CD8-positive, alpha-beta memory T cell (primary cell): ENCODE results near the gene ZDHHC17. TPM values are rescaled to one million over a fixed set of nuclear protein-coding genes. Genes with fewer than 3 reads are reported as not detected.
A peak's percentile ranks its signal among the peaks of the same experiment; 100 is the strongest.
"Not testable (repeated sequence)": the region's sequence is repeated elsewhere in the genome, so short reads cannot be mapped to it uniquely, and the experiment has no call there.

ENCODE experiments used
- CTCF ChIA-PET: fragments of 350-600 bp; sonication (Branson Sonifier 250); formaldehyde crosslinking; loops from one replicate; lab custom pipeline; 2021; ENCODE audit warnings: antibody characterized with exemption; lab: Charles Lee
- POLR2A ChIA-PET: fragments of 350-600 bp; sonication (Branson Sonifier 250); formaldehyde crosslinking; loops from one replicate; lab custom pipeline; 2021; ENCODE audit warnings: antibody characterized with exemption; lab: Charles Lee
- DNase-seq, 5 donors: peaks; one replicate each; pipeline versions ENCODE4 v3.0.0 to v3.0.0-alpha.2; 2020 to 2022; ENCODE audit warnings: mixed read lengths in 1 of 5
- H3K27ac ChIP-seq: one replicate; pipeline ENCODE4 v1.7.0; 2013; ENCODE audit warnings: low read depth, mild to moderate bottlenecking, low read length, moderate library complexity
- H3K27me3 ChIP-seq: 2 replicates; pipeline ENCODE4 v1.7.0; 2013; ENCODE audit warnings: low read length, mild to moderate bottlenecking; ENCODE audit not compliant: insufficient read depth, poor library complexity, severe bottlenecking
- H3K36me3 ChIP-seq: 2 replicates; pipeline ENCODE4 v1.7.0; 2013; ENCODE audit warnings: mild to moderate bottlenecking, low read length, moderate library complexity; ENCODE audit not compliant: insufficient read depth
- H3K4me1 ChIP-seq: 2 replicates; pipeline ENCODE4 v1.7.0; 2013; ENCODE audit warnings: mild to moderate bottlenecking, low read length, moderate library complexity; ENCODE audit not compliant: insufficient read depth
- H3K4me3 ChIP-seq: 2 replicates; pipeline ENCODE4 v1.7.0; 2013; ENCODE audit warnings: mild to moderate bottlenecking, low read length
- H3K9me3 ChIP-seq: 2 replicates; pipeline ENCODE4 v1.7.0; 2013; ENCODE audit warnings: mild to moderate bottlenecking, low read length
- H3K27ac Mint-ChIP-seq, 8 donors: one replicate each; pipeline ENCODE4 v1.8.0; 2020 to 2021; ENCODE audit warnings: mixed read lengths in 8 of 8, mild to moderate bottlenecking in 6 of 8, inconsistent platforms in 3 of 8, moderate library complexity in 3 of 8
- H3K27me3 Mint-ChIP-seq, 2 donors: one replicate each; pipeline ENCODE4 v1.8.0; 2020 to 2021; ENCODE audit warnings: mixed read lengths in 2 of 2, mild to moderate bottlenecking in 1 of 2, moderate library complexity in 1 of 2
- H3K36me3 Mint-ChIP-seq, 3 donors: one replicate each; pipeline ENCODE4 v1.8.0; 2020 to 2021; ENCODE audit warnings: mixed read lengths in 3 of 3, inconsistent platforms in 1 of 3, mild to moderate bottlenecking in 1 of 3
- H3K4me1 Mint-ChIP-seq, 3 donors: one replicate each; pipeline ENCODE4 v1.8.0; 2020 to 2021; ENCODE audit warnings: mixed read lengths in 3 of 3, inconsistent platforms in 1 of 3, mild to moderate bottlenecking in 1 of 3
- H3K4me3 Mint-ChIP-seq, 7 donors: one replicate each; pipeline ENCODE4 v1.8.0; 2020 to 2021; ENCODE audit warnings: mixed read lengths in 7 of 7, mild to moderate bottlenecking in 6 of 7, moderate library complexity in 4 of 7, inconsistent platforms in 2 of 7
- H3K9me3 Mint-ChIP-seq, 5 donors: one replicate each; pipeline ENCODE4 v1.8.0; 2020 to 2022; ENCODE audit warnings: mixed read lengths in 5 of 5, mild to moderate bottlenecking in 3 of 5, moderate library complexity in 2 of 5, inconsistent platforms in 1 of 5
- polyA plus RNA-seq: library from polyadenylated mRNA; unstranded; fragments of 300-500 nt; fragmentation: Illumina TruSeq; gene quantifications from one replicate; pipeline ENCODE4 v1.2.3, GENCODE V29; 2021
- total RNA-seq, 2 experiments: library from RNA; stranded (reverse); gene quantifications; one replicate each; pipeline ENCODE4 v1.2.3, GENCODE V29; 2021

Gene ZDHHC17
- total and polyA plus RNA-seq, 3 experiments from 2014 or later, result 14.7 to 21.7 (median 21.4) TPM

DNA sequence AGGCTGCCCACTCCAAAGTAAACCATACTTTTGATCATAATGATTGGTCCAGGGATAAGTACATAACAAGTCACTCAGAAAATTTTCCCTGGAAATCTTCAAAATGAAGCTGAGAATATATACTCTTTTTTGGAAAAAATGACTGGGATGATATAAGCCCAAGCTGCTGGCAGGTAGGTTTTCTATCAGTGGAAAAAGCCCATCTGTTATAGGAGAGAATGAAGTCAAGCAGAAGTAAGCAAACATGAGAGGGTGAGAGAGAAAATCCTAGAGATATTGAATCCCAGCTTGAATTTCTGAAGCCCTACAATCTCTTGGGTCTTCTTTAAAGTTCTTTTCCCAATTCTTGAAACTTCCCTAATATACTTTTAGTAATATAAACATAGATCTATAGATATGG lies 37.3 kb upstream of the ZDHHC17 start:
- Mint-ChIP-seq H3K9me3 (no peaks in the 10 kb centered on the region), H3K36me3 (no peaks in the 10 kb centered on the region), H3K27ac (no peak overlapping the region), H3K4me1 (no peaks in the 10 kb centered on the region), H3K27me3 (no peaks in the 10 kb centered on the region), H3K4me3 (no peak overlapping the region)
- no peak overlapping the region for H3K4me3 ChIP-seq
- ChIA-PET POLR2A (no interaction called here), CTCF (interaction anchor here (0.9 kb wide), 1 partner anchor 40 kb away, joined by 3 read pairs; no protein-coding TSS in a partner anchor)
- DNase-seq, result no peak
- H3K27me3 ChIP-seq, result no peaks in the 10 kb centered on the region
- no peaks in the 10 kb centered on the region for H3K36me3 ChIP-seq
- no peaks in the 10 kb centered on the region for H3K4me1 ChIP-seq
- no peak overlapping the region for H3K27ac ChIP-seq
- no peaks in the 10 kb centered on the region for H3K9me3 ChIP-seq

DNA sequence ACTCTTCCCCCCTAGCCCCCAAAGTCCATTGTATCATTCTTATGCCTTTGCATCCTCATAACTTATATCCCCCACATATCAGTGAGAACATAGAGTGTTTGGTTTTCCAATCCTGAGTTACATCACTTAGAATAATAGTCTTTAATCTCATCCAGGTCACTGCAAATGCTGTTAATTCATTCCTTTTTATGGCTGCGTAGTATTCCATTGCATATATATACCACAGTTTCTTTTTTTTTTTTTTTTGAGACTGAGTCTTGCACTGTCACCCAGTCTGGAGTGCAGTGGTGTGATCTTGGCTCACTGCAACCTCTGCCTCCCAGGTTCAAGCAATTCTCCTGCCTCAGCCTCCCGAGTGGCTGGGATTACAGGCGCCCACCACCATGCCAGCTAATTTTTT lies 31.7 kb upstream of the ZDHHC17 start:
- DNase-seq, H3K4me3 Mint-ChIP-seq, H3K27ac ChIP-seq, H3K4me3 ChIP-seq, H3K36me3 ChIP-seq, H3K4me1 Mint-ChIP-seq, POLR2A ChIA-PET, CTCF ChIA-PET, H3K27me3 ChIP-seq, H3K9me3 ChIP-seq, H3K4me1 ChIP-seq, H3K27ac Mint-ChIP-seq: not testable (repeated sequence)
- H3K9me3 Mint-ChIP-seq, result peaks cover 0 to 19% (median 16%) of the 10 kb centered on the region in 5 donors
- H3K36me3 Mint-ChIP-seq, result peaks cover 0 to 12% (median 3%) of the 10 kb centered on the region in 3 donors
- H3K27me3 Mint-ChIP-seq, result peaks cover 3 to 12% of the 10 kb centered on the region in 2 donors

DNA sequence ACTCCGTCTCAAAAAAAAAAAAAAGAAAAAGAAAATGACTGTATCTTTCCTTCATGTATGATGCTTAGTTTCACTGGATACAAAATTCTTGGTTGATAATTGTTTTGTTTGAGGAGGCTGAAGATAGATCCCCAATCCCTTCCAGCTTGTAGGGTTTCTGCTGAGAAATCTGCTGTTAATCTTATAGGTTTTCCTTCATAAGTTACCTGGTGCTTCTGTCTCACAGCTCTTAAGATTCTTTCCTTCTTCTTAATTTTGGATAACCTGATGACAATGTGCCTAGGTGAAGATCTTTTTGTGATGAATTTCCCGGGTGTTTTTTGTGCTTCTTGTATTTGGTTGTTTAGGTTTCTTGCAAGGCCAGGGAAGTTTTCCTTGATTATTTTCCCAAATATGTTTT lies 26.2 kb upstream of the ZDHHC17 start:
- POLR2A ChIA-PET, H3K4me3 Mint-ChIP-seq, H3K4me1 Mint-ChIP-seq, H3K9me3 ChIP-seq, H3K36me3 ChIP-seq, H3K4me3 ChIP-seq, H3K27ac ChIP-seq, DNase-seq, CTCF ChIA-PET, H3K4me1 ChIP-seq, H3K27ac Mint-ChIP-seq, H3K27me3 ChIP-seq: not testable (repeated sequence)
- Mint-ChIP-seq H3K36me3 (peaks cover 0 to 18% (median 7%) of the 10 kb centered on the region in 3 donors), H3K27me3 (peaks cover 11 to 36% of the 10 kb centered on the region in 2 donors), H3K9me3 (peaks cover 7 to 23% (median 17%) of the 10 kb centered on the region in 5 donors)

DNA sequence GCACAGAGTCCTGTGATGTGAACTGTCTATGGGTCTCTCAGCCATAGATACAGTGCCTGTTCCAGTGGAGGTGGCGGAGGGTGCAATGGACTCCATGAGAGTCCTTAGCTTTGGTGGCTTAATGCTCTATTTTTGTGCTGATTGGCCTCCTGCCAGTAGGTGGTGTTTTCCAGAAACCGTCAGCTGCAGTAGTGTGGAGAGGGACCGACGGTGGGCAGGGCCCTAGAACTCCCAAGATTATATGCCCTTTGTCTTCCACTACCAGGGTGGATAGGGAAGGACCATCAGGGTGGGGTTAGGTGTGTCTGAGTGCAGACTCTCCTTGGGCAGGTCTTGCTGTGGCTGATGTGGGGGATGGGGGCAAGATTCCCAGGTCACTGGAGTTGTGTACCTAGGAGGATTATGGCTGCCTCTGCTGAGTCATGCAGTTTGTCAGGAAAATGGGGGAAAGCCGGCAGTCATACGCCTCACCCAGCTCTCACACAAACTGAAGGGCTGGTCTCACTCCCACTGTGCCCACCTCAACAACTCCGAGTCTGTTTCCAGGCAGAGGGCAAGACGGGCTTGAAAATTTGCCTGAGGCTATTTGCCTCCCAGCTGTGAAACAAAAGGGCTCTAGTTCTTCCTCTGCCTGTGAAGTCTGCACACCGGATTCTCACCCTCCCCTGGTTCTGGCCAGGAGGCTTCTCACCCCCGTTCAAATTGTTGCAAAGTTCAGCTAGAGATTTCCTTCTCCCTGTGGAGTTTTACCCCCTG lies 24.9 kb upstream of the ZDHHC17 start:
- Histone ChIP-seq H3K4me1 (no peaks in the 10 kb centered on the region), H3K27ac (no peak overlapping the region), H3K4me3 (no peak overlapping the region), H3K9me3 (no peaks in the 10 kb centered on the region), H3K27me3 (no peaks in the 10 kb centered on the region), H3K36me3 (no peaks in the 10 kb centered on the region)
- no peaks in the 10 kb centered on the region for H3K4me1 Mint-ChIP-seq
- H3K27ac Mint-ChIP-seq, result no peak overlapping the region
- ChIA-PET POLR2A (no interaction called here), CTCF (interaction anchor here (0.6 kb wide), 1 partner anchor 77 kb away, joined by 3 read pairs; no protein-coding TSS in a partner anchor)
- H3K36me3 Mint-ChIP-seq, result peaks cover 0 to 11% (median 7%) of the 10 kb centered on the region in 3 donors
- DNase-seq, result no peak
- H3K9me3 Mint-ChIP-seq, result peaks cover 7 to 17% (median 12%) of the 10 kb centered on the region in 5 donors
- H3K27me3 Mint-ChIP-seq, result peaks cover 11 to 40% of the 10 kb centered on the region in 2 donors
- no peak overlapping the region for H3K4me3 Mint-ChIP-seq

DNA sequence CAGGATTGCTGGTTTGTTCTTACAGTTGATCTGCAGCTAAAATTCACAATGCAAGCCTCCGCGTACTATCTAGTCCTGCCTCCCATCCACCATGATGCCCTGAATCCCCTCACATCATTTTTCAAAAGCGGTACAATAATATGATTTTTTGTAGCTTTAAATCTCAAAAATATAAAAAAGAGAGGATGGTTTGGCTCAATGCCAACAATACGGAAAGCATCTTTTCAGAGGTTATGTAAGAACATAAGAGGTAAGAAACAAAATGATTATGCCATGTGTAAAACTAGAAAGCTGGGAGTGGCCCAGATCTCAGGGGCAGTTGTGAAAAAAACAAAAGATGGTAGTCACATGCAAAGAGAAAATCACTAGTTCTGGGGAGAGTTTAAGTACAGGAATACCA lies 24.0 kb upstream of the ZDHHC17 start:
- Histone ChIP-seq H3K4me3 (no peak overlapping the region), H3K27me3 (no peaks in the 10 kb centered on the region), H3K27ac (no peak overlapping the region), H3K4me1 (no peaks in the 10 kb centered on the region), H3K9me3 (no peaks in the 10 kb centered on the region), H3K36me3 (no peaks in the 10 kb centered on the region)
- H3K4me3 Mint-ChIP-seq, result no peak overlapping the region
- ChIA-PET CTCF (no interaction called here), POLR2A (no interaction called here)
- H3K27ac Mint-ChIP-seq, result no peak overlapping the region
- H3K9me3 Mint-ChIP-seq, result peaks cover 7 to 17% (median 12%) of the 10 kb centered on the region in 5 donors
- H3K4me1 Mint-ChIP-seq, result no peaks in the 10 kb centered on the region
- H3K27me3 Mint-ChIP-seq, result peaks cover 11 to 43% of the 10 kb centered on the region in 2 donors
- DNase-seq, result no peak
- H3K36me3 Mint-ChIP-seq, result peaks cover 0 to 14% (median 7%) of the 10 kb centered on the region in 3 donors

DNA sequence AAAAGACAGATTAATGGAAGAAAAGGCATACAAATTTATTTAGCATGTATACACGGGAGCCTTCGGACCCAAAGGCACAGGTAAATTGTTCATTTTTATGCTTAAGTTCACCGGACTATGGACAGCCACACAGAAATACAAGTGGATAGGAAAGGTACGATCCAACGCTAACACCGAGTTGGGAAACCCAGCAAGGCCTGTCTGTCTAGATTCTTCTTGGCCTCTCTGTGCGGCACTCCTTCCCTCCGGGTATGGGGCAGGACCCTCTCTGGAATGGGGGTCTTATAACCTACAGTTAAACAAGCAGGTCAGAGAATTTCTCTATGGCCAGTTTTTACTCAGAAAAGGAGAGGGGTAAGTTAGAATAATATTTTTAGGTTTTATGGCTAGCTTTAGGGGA lies 23.4 kb upstream of the ZDHHC17 start:
- Mint-ChIP-seq H3K27me3 (peaks cover 10 to 45% of the 10 kb centered on the region in 2 donors), H3K36me3 (peaks cover 0 to 16% (median 7%) of the 10 kb centered on the region in 3 donors), H3K4me3 (no peak overlapping the region), H3K9me3 (peaks cover 3 to 17% (median 12%) of the 10 kb centered on the region in 5 donors), H3K4me1 (no peaks in the 10 kb centered on the region), H3K27ac (peak overlapping the region in 1 of 8 donors; percentile 39)
- Histone ChIP-seq H3K4me3 (no peak overlapping the region), H3K9me3 (no peaks in the 10 kb centered on the region), H3K27me3 (no peaks in the 10 kb centered on the region), H3K4me1 (no peaks in the 10 kb centered on the region), H3K36me3 (no peaks in the 10 kb centered on the region), H3K27ac (no peak overlapping the region)
- ChIA-PET POLR2A (no interaction called here), CTCF (no interaction called here)
- DNase-seq, result no peak

DNA sequence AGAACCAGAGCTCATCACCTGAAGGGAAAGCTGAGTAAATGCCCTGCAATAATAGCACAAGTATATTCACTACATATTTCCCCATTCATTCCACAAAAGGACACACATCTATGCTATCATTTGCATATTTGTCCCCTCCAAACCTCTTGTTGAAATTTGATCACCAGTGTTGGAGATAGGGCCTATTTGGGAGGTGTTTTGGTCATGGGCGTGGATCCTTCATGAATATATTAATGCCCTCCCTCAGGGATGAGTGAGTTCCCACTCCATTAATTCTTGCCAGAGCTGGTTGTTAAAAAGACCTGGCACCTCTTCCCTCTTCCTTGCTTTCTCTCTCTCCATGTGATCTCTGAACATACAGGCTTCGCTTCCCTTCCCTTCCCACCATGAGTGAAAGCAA lies 18.6 kb upstream of the ZDHHC17 start:
- POLR2A ChIA-PET, result no interaction called here
- Mint-ChIP-seq H3K9me3 (no peaks in the 10 kb centered on the region), H3K27ac (no peak overlapping the region), H3K4me1 (no peaks in the 10 kb centered on the region), H3K27me3 (peaks cover 0 to 29% of the 10 kb centered on the region in 2 donors), H3K36me3 (peaks cover 0 to 8% (median 0%) of the 10 kb centered on the region in 3 donors), H3K4me3 (no peak overlapping the region)
- no peaks in the 10 kb centered on the region for H3K9me3 ChIP-seq
- H3K4me1 ChIP-seq, result no peaks in the 10 kb centered on the region
- H3K27me3 ChIP-seq, result no peaks in the 10 kb centered on the region
- DNase-seq, result no peak
- no peak overlapping the region for H3K27ac ChIP-seq
- H3K36me3 ChIP-seq, result no peaks in the 10 kb centered on the region
- no peak overlapping the region for H3K4me3 ChIP-seq
- CTCF ChIA-PET, result no interaction called here

DNA sequence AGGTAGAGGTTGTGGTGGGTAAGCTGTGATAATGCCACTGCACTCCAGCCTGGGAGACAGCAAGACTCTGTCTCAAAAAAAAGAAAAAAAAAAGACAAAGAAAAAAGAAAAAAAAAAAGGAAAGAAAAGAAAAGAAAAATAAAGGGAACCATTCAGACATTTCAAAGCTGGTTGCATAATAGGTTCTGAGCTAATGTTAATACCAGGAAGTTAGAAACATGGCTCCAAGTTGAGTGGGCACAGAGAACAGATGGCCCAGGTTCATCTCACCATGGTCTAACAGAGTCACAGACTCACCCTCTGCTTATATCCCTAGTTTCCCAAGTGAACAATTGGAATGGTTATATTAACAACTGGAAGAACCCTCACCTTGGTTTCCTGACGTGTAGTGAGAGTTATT lies 17.4 kb upstream of the ZDHHC17 start:
- no peak overlapping the region for H3K27ac ChIP-seq
- no peaks in the 10 kb centered on the region for H3K36me3 ChIP-seq
- no peak for DNase-seq
- Mint-ChIP-seq H3K27ac (no peak overlapping the region), H3K4me1 (no peaks in the 10 kb centered on the region), H3K4me3 (no peak overlapping the region), H3K36me3 (peaks cover 0 to 8% (median 0%) of the 10 kb centered on the region in 3 donors), H3K9me3 (no peaks in the 10 kb centered on the region), H3K27me3 (peaks cover 3 to 29% of the 10 kb centered on the region in 2 donors)
- H3K27me3 ChIP-seq, result no peaks in the 10 kb centered on the region
- no peaks in the 10 kb centered on the region for H3K4me1 ChIP-seq
- H3K4me3 ChIP-seq, result no peak overlapping the region
- H3K9me3 ChIP-seq, result no peaks in the 10 kb centered on the region
- CTCF ChIA-PET, result interaction anchor here (0.7 kb wide), 1 partner anchor 65 kb away, joined by 3 read pairs; no protein-coding TSS in a partner anchor
- POLR2A ChIA-PET, result no interaction called here
